Measurements from ENCODE around the gene MAEL.

GRCh38 chr1:167012570-167012969, 23.5 kb downstream of the MAEL start:
- no peak for TF ChIP-seq CTCF (IDR thresholded peaks at IDR 0.05)
- TF ChIP-seq POLR2A (IDR thresholded peaks at IDR 0.05) = no peak
